ENCODE measurements around the gene POLR1A.

- TF ChIP-seq EZH2 (IDR thresholded peaks at IDR 0.05; ENCODE audit: borderline replicate concordance, insufficient read depth, low read depth, low read length, poor library complexity, severe bottlenecking) (no peak), CTCF (IDR thresholded peaks at IDR 0.05) (no peak)
These were observed 36.5 kb downstream of the POLR1A start for GRCh38 chr2:86069091-86069685.
